SKM-1 (cell line): ENCODE data around the gene MSLN.
"Not testable (repeated sequence)": the region's sequence is repeated elsewhere in the genome, so short reads cannot be mapped to it uniquely, and the experiment has no call there.

Experiments used
- DNase-seq: peaks from one replicate; lab custom pipeline; 2025; ENCODE audit not compliant: unreplicated experiment; lab: John Stamatoyannopoulos, UW

Gene MSLN

GRCh38 chr16:760545-761343 is at the start of gene MSLN:
Gene MSLN (plus strand): TSS chr16:760734. CDS start chr16:762681, 1,947 bp downstream.
- no peak for DNase-seq

DNA sequence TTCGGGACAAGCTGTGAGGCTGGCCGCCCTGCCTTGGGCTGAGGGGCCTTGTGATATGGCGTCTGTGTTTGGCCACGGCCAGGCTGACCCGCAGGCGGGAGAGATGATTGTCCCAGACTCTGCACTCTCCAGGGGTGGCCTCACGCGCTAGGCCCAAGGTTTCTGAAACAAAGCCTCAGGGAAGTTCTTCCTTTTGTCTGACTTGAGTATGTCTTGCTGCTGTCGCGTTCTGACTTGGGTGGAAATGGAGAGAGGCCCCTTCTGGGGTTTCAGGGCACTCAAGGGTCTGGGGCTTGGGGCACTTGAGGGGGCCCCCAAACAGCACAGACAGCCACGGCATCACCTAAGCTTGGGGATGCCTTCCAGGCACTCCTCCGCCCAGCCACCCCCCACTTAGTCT is 49.5 kb upstream of the MSLN start:
- DNase-seq, result no peak

DNA sequence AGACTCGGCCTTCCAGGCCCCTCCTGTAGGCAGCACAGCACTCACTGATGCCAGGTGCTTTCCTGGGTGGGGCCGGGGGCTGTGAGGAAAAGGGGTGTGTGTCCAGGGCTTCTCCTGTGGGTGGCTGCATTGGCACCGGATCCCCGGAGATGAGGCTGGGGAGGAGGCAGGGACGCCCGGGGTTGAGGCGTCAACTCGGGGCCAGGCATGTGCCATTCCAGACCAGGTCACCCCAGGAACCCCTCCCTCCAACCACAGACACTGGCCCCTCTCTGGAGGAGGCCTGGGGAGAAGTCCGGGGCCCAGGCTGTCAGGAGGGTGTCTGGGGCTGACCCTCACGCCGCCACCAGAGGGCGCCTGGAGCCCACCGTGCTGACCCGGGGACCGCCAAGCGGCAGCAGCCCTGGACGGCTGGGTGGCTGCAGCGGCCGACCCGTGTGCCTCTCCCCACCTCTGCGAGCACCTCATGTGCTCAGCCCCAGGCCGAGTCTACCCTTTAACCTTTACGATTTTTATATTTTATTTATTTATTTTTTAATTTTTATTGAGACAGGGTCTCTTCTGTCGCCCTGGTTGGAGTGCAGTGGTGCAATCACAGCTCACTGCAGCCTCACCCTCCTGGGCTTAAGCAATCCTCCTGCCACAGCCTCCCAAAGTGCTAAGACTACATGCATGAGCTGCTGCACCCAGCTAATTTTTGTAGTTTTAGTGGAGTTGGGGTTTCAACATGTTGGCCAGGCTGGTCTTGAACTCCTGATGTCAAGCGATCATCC is 48.8 kb upstream of the MSLN start:
- DNase-seq, result peak; percentile 63

GRCh38 chr16:712740-713250 is 47.7 kb upstream of the MSLN start:
- not testable (repeated sequence) for DNase-seq

GRCh38 chr16:714079-714478 is 46.5 kb upstream of the MSLN start:
- DNase-seq, result no peak

DNA sequence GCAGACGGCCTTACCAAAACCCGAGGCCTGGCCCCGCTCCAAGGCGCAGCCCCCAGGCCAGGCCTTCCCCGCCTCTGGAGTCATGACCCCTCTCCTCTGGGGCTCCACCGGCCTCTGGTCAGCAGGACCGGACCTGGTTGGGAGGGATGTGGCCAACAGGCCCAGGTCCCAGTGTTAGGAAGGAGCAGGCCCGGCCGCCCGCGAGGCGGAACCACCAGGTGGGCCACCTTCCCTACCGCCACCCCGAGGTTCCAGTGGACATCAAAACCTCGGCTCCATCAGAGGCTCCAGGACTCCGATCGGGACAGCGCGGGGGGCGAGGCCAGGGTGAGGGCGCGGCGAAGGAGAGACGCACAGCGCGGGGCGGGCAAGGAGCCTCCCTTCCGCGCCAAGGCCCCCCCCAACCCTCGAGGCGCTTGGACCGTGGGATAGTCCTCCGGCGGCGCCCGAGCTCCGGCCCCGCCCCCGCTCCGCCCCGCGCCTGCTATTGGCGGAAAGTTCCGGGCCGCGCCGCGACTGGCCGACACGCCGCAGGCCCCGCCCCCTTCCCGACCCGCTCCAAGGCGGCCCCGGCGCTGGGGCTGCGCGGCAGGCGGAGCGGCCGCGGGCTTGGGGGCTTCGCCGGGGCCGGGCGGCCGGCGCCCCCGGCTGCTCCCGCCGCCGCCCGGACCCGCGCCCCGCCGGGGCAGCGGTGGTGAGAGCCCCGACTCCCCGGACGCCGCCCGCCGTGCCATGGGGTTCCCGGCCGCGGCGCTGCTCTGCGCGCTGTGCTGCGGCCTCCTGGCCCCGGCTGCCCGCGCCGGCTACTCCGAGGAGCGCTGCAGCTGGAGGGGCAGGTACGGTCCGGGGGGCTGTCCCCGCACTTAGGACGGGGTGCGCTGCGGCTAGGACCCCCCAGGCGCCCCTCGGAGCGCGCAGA is 45.7 kb upstream of the MSLN start, which contains the start of gene METRN:
Gene METRN (plus strand): TSS at position 561 of the 919 bp plus-strand sequence. CDS start 172 bp downstream, at position 733.
- peak; percentile 77 for DNase-seq

DNA sequence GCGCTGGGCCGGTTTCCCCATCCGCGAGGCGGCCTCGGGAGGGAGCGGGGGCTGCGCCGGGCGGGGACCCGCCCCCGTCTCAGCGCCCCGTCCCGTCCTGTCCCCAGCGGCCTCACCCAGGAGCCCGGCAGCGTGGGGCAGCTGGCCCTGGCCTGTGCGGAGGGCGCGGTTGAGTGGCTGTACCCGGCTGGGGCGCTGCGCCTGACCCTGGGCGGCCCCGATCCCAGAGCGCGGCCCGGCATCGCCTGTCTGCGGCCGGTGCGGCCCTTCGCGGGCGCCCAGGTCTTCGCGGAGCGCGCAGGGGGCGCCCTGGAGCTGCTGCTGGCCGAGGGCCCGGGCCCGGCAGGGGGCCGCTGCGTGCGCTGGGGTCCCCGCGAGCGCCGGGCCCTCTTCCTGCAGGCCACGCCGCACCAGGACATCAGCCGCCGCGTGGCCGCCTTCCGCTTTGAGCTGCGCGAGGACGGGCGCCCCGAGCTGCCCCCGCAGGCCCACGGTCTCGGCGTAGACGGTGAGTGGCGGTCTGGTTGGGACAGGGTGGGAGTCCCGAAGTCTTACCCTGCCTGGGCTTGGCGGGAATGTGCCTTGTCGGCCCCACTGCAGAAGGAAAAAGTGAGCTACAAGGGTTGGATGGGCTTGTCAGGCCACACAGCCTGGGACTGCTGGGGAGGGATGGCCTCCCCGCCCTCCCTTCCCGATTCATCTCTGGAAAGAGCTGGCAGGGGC is 44.9 kb upstream of the MSLN start:
- no peak for DNase-seq

DNA sequence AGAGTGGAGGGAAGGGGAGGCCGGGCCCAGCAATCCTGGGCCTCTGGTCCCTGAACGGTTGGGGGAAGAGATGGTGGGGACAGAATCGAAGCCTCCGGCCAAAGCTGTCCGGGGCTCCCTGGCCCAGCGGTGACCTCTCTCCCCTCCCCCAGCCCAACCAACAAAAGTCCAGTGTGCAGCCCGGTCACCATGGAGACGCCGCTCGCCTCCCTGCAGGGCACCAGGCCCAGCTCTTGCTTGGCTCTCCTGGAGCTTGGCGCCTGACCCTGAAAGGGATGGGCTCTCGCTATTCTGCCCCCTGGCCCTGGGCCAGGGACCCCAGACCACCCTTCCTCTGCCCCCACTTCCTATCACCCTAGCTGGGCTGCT is 44.4 kb upstream of the MSLN start:
- no peak for DNase-seq

DNA sequence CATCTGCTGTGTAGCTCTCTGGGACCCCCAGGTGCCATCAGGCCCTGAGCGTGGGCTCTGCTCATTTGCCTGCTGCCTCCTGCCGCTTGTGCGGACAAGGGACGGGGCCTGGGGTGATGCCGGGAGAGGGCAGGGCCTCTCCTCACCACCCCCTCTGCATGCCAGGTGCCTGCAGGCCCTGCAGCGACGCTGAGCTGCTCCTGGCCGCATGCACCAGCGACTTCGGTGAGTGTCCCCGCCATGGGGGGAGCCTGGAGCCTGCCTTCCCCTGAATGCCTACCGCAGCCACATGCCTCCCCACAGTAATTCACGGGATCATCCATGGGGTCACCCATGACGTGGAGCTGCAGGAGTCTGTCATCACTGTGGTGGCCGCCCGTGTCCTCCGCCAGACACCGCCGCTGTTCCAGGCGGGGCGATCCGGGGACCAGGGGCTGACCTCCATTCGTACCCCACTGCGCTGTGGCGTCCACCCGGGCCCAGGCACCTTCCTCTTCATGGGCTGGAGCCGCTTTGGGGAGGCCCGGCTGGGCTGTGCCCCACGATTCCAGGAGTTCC is 43.7 kb upstream of the MSLN start:
- DNase-seq, result no peak

GRCh38 chr16:717450-718245 is 42.9 kb upstream of the MSLN start:
- no peak for DNase-seq

GRCh38 chr16:718389-718788 is 42.1 kb upstream of the MSLN start:
- no peak for DNase-seq

DNA sequence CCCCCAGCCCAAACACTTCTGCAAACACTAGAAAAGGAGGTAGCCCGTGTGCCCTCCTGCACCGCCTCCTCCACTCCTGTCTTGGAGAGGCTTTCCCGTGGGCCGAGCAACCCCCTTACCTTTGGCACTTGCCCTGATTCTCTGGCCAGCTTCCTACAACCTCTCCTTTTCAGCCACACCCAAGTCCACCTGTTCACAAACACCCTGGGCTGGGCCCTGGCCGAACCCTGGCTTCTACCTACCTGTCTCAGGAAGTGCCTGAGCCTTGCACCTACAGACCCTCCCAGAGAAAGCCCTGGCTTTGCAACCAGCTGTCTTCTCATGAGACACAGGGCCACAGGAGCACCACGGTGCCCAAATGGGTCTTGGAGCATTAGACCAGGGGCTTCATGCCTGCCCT is 41.6 kb upstream of the MSLN start:
- no peak for DNase-seq

DNA sequence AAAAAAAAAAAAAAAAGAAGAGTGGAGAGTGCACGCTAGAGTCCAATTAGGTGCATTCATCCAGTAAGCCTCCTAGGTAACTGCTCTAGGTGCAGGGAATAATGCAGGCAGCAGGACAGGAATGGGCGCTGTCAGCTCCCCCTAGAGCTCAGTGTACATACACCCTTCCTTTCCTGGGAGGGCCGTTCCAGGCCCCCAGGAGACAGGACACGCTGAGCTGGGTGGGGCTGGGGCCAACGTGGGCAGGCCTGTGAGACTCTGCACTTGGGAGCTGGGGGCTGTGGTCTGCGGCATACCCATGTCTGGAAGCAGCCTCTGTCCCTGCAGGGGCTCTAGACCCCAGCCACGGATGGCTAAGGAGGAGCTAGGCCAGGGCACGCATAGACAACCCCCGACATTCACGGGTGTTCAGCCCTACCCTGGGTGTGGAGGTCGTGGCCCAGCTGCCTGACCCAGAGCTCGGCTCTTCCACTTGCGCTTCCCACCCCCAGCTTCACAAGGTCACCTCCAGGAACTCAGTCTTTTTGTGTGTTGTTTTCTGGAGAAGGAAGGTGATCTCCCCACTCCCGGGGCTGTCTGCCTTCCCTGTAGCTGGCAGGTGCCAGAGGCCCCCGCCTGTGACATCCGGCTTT is 40.6 kb upstream of the MSLN start:
- DNase-seq, result no peak

DNA sequence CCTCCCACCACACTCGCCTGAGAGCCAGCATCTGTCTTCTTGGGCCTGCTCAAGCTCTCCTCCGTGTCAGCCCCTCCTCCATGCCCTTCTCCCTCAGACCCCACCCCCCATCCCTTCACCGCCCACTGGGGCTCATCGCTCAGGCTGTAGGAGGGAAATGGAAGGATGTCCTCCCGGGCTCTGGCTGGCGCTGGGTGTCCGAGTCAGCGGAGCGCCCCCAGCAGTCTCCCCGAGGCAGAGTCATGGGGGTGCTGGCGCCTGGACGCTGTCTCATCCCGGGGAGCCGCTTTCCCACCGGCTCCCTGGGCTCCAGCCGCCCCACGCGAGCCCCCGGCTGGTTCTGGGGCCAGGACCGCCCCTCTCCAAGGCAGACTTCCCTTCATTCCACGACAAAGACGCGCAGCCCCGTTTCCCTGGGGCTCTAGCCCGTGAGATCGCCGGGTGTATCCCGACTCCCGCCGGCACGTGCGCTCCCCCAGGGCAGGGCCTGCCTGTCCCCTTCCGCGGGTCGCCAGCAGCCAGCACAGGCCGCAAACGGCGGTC is 40.0 kb upstream of the MSLN start:
- no peak for DNase-seq

DNA sequence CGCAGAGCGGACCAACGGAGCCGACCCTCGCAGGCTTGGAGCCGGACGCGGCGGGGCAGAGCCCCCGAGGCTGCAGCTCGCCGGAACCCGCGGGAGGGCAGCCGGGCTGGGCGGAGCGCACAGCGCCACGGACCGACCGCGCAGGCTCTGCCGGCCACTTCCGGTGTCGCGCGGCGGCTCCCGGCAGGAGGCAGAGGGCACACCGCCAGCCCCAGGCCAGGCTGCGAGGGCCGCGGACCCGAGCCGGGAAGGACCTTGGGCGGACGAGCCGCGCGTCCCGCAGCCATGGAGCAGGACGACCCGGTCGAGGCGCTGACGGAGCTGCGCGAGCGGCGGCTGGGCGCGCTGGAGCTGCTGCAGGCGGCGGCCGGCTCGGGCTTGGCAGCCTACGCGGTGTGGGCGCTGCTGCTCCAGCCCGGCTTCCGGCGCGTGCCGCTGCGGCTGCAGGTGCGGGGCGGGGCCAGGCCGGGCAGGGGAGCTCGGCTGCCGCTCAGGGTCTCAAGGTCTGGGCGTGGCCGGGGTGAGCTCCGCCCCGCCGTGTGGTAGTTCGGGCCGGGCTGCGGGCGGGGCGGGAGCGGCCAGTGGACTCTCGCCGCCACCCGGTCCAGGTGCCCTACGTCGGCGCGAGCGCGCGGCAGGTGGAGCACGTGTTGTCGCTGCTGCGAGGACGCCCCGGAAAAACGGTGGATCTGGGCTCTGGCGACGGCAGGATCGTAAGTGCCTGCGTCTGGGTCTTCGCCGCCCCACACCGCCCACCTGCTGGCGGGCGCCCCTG is 39.4 kb upstream of the MSLN start, which contains the start of gene ANTKMT:
Gene ANTKMT (plus strand): TSS at position 157 of the 775 bp plus-strand sequence. CDS start 129 bp downstream, at position 286.
- DNase-seq, result peak; percentile 56

- DNase-seq, result no peak
These were observed 38.6 kb upstream of the MSLN start for GRCh38 chr16:721765-722540.
